ENCODE data around the gene NACC2.
"Not testable (repeated sequence)": the region's sequence is repeated elsewhere in the genome, so short reads cannot be mapped to it uniquely, and the experiment has no call there.

NACC2 gene

DNA sequence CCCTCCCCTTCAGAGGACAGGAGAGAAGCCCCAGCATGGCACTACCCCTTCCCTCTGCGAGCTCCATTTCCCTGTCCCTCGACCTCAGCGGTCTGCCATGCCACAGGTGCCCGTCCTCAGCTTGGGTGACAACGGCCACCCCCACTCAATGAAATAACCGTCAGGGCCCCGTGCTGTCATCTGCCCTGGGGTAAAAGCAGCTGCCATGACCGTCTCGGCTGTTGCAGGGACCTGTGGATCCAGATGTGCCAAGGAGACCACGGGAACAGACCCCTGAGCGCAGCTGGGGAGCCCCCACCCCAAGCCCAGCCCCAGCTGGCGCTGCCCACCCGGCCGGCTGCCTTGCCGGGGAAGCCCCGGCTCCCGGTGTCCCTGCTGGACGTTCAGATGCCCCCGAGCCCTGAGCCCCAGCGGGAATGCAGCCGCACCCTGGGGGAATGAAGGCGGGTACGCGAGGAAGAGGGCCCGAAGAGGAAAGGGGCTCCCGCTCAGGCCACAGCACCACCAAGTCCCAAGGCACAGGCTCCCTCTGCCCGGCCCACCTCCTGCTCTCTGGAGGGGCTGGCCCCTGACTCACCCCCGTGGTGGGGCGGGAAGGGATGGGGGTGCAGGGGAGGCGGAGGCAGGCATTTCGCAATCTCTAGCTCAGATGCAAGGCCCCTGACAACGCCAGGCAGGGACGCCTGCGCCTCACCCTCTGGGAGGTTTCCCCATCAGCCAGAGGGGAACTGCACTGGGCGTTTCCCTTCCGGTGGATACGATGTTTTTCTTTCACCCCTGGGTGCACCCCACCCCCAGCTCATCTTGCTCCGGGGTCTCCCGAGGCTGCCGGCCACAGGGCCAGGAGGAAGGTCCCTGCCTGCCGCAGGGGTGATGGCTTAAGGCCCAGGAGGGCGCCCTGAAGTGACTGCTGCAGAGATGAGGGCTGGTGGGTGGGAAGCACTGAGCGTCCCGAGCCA is 49.2 kb downstream of the NACC2 start:
- DNase-seq (ENCODE audit: low spot score) = peak; percentile 88

DNA sequence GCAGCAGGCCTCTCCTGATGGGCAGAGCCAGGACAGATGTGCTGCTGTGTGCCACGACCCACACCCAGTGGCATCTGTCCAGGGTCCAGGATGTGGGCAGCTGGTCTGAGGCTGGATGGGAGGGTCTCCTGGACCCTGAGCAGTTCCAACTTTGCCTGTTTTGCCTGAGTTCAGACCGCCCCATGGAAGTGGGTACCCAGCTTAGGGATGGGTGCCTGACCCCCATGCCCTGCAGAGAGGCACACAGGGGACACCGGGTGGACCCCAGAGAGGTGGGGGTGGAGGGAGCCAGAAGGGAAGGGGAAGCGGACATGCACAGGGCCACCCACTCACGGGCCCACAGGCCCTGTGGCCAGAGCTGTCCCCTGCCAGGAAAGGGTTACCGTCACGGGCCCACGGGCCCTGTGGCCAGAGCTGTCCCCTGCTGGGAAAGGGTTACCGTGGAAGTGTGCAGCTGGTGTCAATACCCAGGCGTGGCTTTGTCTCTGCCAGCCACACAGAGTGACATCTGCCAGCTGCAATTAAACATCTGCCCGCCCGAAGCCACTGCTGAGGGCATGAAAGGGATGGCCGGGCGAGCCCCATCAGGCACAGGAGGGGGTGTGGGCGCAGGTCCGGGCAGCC is 50.0 kb downstream of the NACC2 start:
- DNase-seq (ENCODE audit: low spot score) = no peak

DNA sequence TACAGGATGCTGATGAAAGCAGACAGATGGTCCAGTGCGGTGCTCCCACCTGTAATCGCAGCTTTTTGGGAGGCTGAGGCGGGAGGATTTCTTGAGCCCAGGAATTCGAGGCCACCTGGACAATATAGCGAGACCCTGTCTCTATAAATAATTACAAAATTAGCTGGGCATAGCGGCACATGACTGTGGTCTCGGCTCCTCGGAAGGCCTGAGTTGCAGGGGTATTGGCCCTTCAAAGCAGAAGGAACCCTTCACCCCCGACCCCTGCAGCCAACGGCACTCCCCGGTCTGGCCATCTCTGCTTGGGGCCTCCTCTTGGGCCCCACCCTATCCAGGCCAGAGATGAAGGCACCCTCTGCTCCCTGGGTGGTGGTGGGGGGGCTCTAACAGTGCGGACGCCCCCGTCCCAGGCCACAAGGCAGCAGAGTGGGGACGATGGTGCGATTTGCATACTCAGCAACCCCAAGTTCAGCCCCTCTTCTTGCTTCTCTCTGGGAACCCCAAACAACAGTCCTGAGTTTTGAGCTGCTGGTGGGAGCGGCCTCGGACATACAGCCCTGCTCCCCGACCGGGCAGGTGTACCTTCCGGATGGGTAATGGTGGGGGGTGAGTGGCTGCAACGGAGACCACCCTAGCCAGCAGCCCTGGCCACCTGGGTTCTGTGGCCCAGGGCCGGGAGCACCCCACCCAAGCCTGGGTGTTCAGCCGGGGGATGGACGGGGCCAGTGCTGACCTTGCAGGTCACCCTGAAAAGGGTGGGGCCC is 50.7 kb downstream of the NACC2 start:
- DNase-seq (ENCODE audit: low spot score) = no peak

DNA sequence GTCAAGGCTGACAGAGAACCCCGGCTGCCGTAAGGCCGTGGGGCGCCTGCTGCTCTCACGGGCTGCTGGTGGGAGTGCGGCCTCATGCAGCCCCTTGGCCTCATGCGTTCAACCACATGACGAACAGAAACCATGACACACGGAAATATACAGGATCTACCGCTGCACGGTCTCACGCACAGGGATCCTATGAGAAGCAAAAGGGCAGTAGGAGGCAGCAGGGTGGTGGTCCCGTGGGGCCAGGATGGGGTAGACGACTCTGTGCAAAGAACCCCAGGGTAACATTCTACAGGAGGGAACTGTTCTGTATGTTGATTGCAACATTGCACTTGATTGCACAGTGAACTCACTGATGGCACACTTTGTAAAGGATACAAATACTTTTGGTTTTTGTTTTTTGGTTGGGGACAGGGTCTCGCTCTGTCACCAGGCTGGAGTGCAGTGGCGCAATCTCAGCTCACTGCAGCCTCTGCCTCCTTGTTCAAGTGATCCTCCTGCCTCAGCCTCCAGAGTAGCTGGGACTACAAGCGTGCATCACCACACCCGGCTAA is 51.6 kb downstream of the NACC2 start:
- DNase-seq (ENCODE audit: low spot score) = no peak

DNA sequence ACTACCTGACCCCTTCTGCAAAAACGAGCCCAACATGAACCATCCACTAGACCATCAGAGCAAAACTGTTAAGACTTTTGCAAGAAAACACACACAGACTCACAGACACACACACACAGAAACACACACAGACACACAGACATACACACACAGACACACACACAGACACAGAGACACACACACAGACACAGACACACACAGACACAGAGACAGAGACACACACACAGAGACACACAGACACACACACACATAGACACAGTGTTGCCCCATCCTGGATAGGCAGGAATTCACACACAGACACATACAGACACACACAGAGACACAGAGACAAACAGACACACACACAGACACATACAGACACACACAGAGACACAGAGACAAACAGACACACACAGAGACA is 52.5 kb downstream of the NACC2 start:
- DNase-seq (ENCODE audit: low spot score) = no peak

DNA sequence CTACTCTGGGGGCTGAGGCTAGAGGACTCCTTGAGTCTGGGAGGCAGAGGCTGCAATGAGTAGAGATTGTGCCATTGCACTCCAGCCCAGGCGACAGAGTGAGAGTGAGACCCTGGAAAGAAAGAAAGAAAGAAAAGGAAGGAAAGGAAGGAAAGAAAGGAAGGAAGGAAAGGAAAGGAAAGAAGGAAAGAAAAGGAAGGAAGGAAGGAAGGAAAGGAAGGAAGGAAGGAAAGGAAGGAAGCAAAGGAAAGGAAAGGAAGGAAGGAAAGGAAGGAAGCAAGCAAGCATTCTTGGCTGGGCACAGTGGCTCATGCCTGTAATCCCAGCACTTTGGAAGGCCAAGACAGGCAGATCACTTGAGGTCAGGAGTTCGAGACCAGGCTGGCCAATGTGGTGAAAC is 54.2 kb downstream of the NACC2 start:
- DNase-seq (ENCODE audit: low spot score) = not testable (repeated sequence)

DNA sequence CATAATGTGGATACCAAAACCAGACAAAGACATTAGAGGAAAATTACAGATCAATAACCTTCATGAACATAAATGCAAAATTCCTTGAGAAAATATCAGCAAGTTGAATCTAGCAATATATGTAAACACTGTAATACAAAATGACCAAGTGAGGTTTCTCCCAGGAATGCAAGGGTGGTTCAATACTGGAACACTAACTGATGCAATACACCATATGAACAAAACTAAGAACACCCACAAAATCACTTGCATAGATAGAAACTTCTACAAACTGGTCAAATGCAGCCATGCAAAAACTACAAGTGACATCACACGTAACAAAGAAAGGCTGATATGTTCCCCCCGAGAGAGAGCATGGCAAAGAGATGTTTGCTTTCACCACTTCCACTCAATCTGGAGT is 55.6 kb downstream of the NACC2 start:
- DNase-seq (ENCODE audit: low spot score) = no peak

DNA sequence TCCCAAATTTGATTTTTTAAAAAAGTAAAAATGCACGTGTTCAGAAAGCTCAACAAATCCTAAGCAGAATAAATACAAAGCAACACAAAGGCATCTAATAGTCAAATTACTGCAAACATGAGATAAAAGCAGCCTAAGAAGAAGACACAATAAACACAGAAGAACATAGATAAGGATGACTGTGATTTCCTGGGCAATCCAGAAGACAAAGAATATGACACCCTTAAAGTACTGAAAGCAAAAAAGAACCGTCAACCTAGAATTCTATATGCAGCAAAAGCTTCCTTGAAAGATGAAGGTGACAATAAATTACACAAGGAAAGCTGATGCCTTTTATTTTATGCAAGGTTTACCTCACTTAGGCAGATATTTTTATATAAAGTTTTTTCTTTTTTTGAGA is 58.2 kb downstream of the NACC2 start:
- DNase-seq (ENCODE audit: low spot score) = no peak

DNA sequence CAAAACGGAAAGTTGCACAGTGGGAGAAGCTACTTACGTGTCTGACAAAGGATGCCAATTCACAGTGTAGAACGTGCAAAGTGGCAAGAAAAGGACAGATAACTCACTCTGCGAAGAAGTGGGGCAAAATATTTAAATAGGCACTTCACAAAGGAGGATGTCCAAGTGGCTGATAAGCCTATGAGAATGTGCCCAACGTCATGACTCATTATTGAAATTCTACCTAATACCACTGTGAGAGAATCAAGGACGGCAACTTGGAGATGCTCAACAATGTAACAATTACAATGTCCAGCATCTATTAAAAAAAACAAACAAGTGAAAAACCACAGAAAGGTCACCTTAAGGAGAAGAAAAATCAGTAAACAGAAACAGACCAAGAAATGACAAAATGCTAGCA is 59.0 kb downstream of the NACC2 start:
- no peak for DNase-seq (ENCODE audit: low spot score)

DNA sequence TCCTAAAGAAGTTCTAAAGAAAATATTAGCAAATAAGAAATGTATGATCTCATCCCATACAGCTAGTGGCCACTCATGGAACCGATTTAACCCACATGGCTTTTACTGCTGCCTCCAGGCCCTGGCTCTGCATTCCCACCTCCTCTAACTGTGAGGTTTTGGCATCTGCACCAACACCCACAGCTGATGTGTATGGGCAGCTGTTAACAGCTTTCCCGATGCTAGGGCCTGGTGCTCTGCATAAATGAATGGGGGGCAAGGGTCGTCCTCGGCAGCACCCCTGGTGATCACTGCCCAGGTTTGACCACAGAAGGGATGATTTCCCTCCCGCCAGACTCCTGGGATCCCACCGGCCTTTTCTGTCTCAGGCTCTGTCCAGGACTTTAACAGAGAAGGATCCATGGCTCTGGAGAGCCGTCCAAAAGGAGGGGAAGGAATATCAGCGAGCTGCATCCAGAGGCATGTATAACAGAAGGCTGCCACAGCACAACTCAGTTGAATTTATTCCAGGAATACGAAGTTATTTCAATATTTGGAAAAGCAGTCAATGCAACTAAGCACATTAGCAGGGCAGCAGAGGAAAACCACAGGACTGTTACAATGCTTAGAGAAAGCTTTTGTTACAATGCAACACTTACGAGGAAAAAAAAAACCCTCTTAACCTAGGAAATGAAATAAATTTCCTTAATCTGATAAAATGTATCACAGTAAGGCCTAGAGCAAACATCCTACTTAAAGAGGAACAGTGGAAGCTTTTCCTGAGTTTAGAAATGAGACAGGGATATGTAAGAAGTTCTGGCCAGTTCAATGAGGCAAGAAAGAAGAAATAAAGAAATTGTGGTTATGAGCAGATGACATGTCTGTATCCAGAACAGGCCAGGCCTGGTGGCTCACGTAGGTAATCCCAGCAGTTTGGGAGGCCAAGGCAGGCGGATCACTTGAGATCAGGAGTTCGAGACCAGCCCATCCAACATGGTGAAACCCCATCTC is 63.1 kb downstream of the NACC2 start:
- no peak for DNase-seq (ENCODE audit: low spot score)

DNA sequence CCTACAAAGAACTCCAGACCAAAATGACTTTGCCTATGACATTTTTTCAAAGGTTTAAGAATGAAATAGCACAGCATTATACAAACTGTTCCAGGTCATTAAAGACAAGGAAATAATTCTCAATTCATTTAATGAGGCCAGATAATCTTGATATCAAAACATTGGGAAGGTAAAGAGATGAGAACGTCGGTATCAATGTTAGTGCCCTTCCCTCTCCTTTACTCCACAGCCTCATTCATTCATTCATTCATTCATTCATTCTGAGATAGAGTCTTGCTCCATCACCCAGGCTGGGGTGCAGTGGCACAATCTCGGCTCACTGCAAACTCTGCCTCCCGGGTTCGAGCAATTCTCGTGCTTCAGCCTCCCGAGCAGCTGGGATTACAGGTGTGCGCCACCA is 64.0 kb downstream of the NACC2 start:
- no peak for DNase-seq (ENCODE audit: low spot score)

DNA sequence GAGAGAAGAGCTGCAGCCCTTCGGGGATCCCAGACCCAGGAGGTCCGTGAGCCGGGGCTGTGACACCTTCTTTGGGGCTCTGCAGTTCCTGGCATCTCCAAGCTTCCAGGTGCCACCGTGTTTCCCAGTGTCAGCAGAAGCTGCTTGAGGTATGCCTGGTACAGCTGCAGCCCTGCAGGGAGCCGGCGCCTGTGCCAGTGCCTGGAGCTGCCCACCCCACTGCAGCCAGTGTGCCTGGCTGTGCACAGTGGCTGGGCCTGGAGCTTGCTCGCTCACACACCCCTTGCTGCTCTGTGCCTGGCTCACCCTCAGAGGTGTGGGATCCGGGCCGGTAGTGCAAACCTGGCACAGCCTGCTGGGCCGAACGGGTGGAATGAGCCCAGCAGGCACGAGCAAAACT is 65.5 kb downstream of the NACC2 start:
- no peak for DNase-seq (ENCODE audit: low spot score)

DNA sequence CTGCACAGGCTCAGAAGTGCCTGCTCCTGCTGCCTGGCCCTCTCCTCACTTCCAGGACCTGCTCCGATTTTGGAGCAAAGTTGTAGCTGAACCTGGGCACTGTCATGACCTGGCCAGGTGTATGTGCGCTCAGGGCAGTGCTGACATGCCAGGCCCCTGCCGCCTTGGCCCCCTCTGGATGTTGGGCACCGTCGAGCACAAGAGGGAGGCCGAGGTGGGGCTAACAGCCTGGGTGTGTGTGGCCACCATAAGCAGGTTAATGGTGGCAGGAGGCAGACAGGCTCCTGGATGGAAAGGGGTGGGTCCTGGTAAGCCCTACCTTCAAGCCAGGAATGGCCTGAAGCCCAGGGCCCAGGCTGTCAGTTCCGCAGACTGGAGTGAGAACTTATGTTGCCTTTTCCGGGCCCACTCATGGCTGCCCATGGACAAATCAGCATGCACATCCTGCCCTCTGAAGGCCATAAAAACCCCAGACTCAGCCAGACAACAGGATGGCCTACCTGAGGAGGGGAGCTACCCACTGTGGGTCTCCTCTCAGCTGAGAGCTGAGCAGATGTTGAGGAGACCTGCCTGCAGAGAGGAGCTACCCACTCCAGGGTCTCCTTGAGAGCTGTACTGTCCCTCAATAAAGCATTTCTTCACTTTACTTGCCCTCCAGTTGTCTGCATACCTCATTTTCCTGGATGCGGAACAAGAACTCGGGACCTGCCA is 66.2 kb downstream of the NACC2 start:
- DNase-seq (ENCODE audit: low spot score) = no peak

DNA sequence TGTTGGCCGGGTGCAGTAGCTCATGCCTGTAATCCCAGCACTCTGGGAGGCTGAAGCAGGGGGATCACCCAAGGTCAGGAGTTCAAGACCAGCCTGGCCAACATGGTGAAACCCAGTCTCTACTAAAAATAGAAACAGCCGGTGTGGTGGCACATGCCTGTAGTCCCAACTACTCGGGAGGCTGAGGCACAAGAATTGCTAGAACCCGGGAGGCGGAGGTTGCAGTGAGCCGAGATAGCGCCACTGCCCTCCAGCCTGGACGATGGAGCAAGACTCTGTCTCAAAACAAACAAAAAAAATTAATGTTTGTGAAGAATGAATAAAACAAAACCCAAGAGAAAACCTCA is 68.2 kb downstream of the NACC2 start:
- not testable (repeated sequence) for DNase-seq (ENCODE audit: low spot score)

DNA sequence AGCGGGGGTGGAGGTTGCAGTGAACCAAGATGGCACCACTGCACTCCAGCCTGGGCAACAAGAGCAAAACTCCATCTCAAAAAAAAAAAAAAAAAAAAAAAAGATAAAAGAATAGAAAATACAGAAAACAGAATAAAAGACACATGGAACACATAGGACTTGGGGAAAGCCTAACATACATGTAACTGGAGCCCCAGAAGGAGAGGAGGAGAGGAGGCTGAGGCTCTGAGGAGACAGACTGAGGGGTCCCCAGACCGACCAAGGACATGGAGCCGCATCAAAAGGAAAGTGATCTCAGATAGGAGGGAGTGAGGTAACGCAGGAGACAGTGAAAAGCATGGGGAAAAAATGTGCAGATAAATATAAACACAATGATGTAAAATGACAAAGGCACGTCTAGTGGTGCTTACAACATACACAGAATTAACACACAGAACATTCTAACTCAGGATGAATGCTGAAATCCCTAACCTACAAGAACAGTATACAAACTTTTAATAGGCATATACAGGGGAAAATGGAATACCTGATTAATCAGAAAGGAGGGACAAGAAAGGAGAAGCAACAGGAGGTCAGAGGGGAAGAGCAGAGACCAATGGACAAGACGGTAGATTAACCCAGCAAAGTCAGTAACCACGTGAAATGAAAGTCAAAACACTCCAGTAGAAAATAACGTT is 68.7 kb downstream of the NACC2 start:
- no peak for DNase-seq (ENCODE audit: low spot score)

DNA sequence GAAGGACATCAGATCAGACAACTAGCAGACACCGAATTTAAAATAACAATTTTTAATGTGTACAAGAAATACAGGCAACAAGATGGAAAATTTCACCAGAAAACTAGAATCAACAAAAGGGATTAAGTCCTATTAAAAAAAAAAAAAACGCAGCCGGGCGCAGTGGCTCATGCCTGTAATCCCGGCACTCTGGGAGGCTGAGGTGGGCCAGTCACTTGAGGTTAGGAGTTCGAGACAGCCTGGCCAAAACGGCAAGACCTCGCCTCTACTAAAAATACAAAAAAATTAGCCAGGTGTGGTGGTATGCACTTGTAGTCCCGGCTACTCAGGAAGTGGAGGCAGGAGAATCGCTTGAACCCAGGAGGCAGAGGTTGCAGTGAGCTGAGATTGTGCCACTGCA is 69.6 kb downstream of the NACC2 start:
- DNase-seq (ENCODE audit: low spot score) = no peak

DNA sequence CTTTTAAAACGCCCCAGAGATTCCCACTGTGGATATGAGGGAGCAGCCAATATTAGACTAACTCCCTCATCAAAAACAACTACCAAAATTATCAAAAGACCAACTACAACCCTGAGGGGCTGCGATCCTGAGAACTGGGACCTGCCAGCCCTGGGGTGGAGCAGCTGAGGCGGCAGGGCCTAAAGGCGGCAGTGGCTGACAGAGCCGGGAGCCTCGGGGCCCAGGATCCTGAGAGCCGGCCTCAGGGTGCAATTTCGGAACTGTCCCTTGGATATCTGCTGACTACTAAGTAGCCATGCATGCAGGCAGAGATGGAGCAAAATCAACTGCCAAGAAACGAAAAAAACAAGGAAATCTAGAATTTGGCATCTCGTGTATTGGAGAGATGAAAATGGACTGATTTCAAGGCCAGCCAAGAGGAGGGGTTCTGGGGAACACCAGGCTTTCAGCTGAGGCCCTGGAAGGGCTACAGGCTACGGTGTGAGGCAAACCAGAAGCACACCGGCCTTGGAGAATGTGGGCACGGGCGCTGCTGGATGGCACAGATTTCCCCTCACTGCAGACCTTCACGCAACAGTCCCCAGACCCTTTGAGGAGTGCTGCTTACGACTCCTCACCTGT is 70.3 kb downstream of the NACC2 start:
- DNase-seq (ENCODE audit: low spot score) = peak; percentile 40

DNA sequence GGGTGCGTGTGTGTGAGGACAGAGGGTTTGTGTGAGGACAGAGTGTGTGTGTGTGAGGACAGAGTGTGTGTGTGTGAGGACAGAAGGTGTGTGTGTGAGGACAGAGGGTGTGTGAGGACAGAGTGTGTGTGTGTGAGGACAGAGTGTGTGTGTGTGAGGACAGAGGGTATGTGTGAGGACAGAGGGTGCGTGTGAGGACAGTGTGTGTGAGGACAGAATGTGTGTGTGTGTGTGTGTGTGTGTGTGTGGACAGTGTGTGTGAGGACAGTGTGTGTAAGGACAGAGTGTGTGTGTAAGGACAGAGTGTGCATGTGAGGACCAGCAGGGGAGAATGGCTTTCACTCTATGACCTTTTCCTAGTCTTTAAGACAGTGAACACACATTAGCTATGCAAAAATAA is 70.8 kb downstream of the NACC2 start:
- DNase-seq (ENCODE audit: low spot score) = no peak

DNA sequence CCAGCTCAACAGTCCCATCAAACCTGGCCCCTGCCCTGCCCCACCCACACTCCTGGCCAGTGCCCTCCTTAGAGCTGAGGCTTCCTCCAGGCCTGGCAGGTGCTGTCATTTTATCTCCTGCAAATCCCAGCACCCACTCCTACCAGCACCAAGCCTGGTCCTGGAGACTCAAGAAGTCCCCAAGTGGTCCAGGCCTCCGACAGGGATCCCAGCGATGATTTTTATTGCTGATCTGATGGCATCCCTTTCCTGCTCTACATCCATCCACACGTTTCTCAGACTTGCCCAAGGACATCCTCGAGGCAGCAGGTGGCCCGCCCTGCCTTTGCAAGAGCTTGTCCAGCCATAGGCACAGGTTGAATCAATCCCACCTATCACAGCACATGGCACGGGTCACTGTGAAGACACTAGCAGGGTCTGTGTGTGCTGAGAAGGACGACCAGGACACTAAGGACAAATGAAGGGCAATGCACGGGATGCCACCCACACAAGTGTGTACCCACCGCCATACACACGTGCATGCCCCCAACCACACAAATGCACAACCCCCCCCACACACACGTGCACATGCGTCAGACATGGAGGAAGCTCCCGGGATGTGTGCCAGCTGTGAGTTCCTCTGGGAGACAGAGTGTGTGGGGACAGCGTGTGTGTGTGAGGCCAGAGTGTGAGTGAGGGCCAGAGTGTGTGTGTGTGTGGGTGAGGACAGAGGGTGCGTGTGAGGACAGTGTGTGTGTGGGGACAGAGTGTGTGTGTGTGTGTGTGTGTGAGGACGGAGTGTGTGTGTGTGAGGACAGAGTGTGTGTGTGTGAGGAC is 71.5 kb downstream of the NACC2 start:
- peak; percentile 74 for DNase-seq (ENCODE audit: low spot score)
